B cell (primary cell): ENCODE measurements around the gene PIMREG. TPM values are rescaled to one million over a fixed set of nuclear protein-coding genes. Genes with fewer than 3 reads are reported as not detected.

Source experiments
- ATAC-seq: fragments of 200-7000 bp; cut with Tn5 transposase; one replicate; pipeline ENCODE4 v1.10.0; 2021; ENCODE audit warnings: low read depth, mild to moderate bottlenecking, moderate number of reproducible peaks, moderate library complexity
- CTCF ChIA-PET: fragments of 350-600 bp; sonication (Branson Sonifier 250); formaldehyde crosslinking; loops from one replicate; lab custom pipeline; 2021; ENCODE audit warnings: antibody characterized with exemption, inconsistent platforms; lab: Charles Lee
- POLR2A ChIA-PET: fragments of 350-600 bp; sonication (Branson Sonifier 250); formaldehyde crosslinking; loops from one replicate; lab custom pipeline; 2021; ENCODE audit warnings: antibody characterized with exemption; lab: Charles Lee
- DNase-seq: peaks from one replicate; pipeline ENCODE4 v3.0.0; 2013
- H2AFZ ChIP-seq: 2 replicates; pipeline ENCODE4 v1.6.1; 2012; ENCODE audit warnings: mild to moderate bottlenecking, low read depth, low read length; ENCODE audit not compliant: insufficient read depth, poor library complexity, severe bottlenecking
- H3K27ac ChIP-seq, 2 donors: 1 replicate in 1 of 2; 2 replicates in 1 of 2; pipeline ENCODE4 v1.5.1; 2012 to 2013; ENCODE audit warnings: low read length in 2 of 2, mild to moderate bottlenecking in 2 of 2, moderate library complexity in 1 of 2
- H3K27me3 ChIP-seq, 4 experiments: fragments of 200-600 bp in 1 of 4; sonication (generic) in 1 of 4; replicated peaks in 1 of 4; 1 replicate in 2 of 4; 2 replicates in 2 of 4; pipeline versions ENCODE4 v1.6.1 to v1.7.0; 2013 to 2016; ENCODE audit warnings: low read length in 3 of 4, mild to moderate bottlenecking in 2 of 4, mixed read lengths in 1 of 4, moderate library complexity in 1 of 4; ENCODE audit not compliant: insufficient read depth in 4 of 4, control insufficient read depth in 3 of 4; ENCODE audit errors: control extremely low read depth in 1 of 4
- H3K36me3 ChIP-seq, 2 experiments: replicated peaks in 1 of 2; 1 replicate in 1 of 2; 2 replicates in 1 of 2; pipeline versions ENCODE4 v1.6.1 to v1.7.1; 2013; ENCODE audit warnings: low read length in 1 of 2; ENCODE audit not compliant: insufficient read depth in 2 of 2, control insufficient read depth in 1 of 2; ENCODE audit errors: control extremely low read depth in 1 of 2, extremely low read depth in 1 of 2
- H3K4me1 ChIP-seq, 2 donors: fragments of 200-600 bp in 1 of 2; sonication (generic) in 1 of 2; 1 replicate in 1 of 2; 2 replicates in 1 of 2; pipeline versions ENCODE4 v1.5.1 to v1.6.1; 2013 to 2017; ENCODE audit warnings: low read length in 2 of 2; ENCODE audit not compliant: control insufficient read depth in 2 of 2, insufficient read depth in 2 of 2
- H3K4me2 ChIP-seq: replicated peaks from 2 replicates; pipeline ENCODE3; 2012; ENCODE audit warnings: mild to moderate bottlenecking, low read depth, low read length; ENCODE audit not compliant: poor library complexity, severe bottlenecking
- H3K4me3 ChIP-seq, 5 experiments: fragments of 200-600 bp in 1 of 5; sonication (generic) in 1 of 5; 1 replicate in 3 of 5; 2 replicates in 2 of 5; pipeline versions ENCODE4 v1.5.1 to v1.7.0; 2011 to 2016; ENCODE audit warnings: low read length in 4 of 5, mild to moderate bottlenecking in 4 of 5, low read depth in 2 of 5, control low read depth in 1 of 5, moderate library complexity in 1 of 5; ENCODE audit not compliant: insufficient read depth in 1 of 5; ENCODE audit errors: control extremely low read depth in 1 of 5, extremely low read depth in 1 of 5
- H3K79me2 ChIP-seq: fragments of 200-600 bp; sonication (generic); one replicate; pipeline ENCODE4 v1.6.0; 2016; ENCODE audit warnings: low read length; ENCODE audit not compliant: control insufficient read depth, insufficient read depth
- H3K9ac ChIP-seq: fragments of 200-600 bp; sonication (generic); 2 replicates; pipeline ENCODE4 v1.6.1; 2017; ENCODE audit warnings: mild to moderate bottlenecking, low read length, moderate library complexity
- H3K9me3 ChIP-seq, 3 donors: one replicate each; pipeline versions ENCODE4 v1.6.1 to v1.7.1; 2013; ENCODE audit warnings: low read length in 2 of 3; ENCODE audit not compliant: control insufficient read depth in 2 of 3, insufficient read depth in 1 of 3; ENCODE audit errors: control extremely low read depth in 1 of 3
- H4K20me1 ChIP-seq: 2 replicates; pipeline ENCODE4 v1.6.0; 2012; ENCODE audit warnings: mild to moderate bottlenecking, low read length; ENCODE audit not compliant: insufficient read depth, control insufficient read depth, poor library complexity, severe bottlenecking
- H3K27ac Mint-ChIP-seq: one replicate; pipeline ENCODE4 v1.8.0; 2021; ENCODE audit warnings: mixed read lengths
- H3K27me3 Mint-ChIP-seq: one replicate; pipeline ENCODE4 v1.8.0; 2021; ENCODE audit warnings: mixed read lengths
- H3K4me1 Mint-ChIP-seq: one replicate; pipeline ENCODE4 v1.8.0; 2021; ENCODE audit warnings: mixed read lengths
- H3K4me3 Mint-ChIP-seq: one replicate; pipeline ENCODE4 v1.8.0; 2021; ENCODE audit warnings: mixed read lengths
- H3K9me3 Mint-ChIP-seq: one replicate; pipeline ENCODE4 v1.8.0; 2022; ENCODE audit warnings: mixed read lengths; ENCODE audit not compliant: insufficient read depth
- EZH2 ChIP-seq: IDR thresholded peaks from 2 replicates; pipeline ENCODE4 v1.6.1; 2012; ENCODE audit warnings: borderline replicate concordance, low read depth, mild to moderate bottlenecking, moderate library complexity, low read length; ENCODE audit not compliant: insufficient read depth, poor library complexity, severe bottlenecking
- WGBS: methylation state at CpG from one replicate; pipeline ENCODE4 v1.1.5; 2013; ENCODE audit warnings: missing lambda C conversion rate; ENCODE audit not compliant: insufficient coverage; 5-methylcytosine and 5-hydroxymethylcytosine counted together
- intact Hi-C: fragments of 100-400 bp; cut with micrococcal nuclease; formaldehyde crosslinking; loops from one replicate; pipeline ENCODE4 v1.10.0; 2022
- polyA plus RNA-seq: library from polyadenylated mRNA; depleted of rRNA; stranded (reverse); fragments of >200 nt; gene quantifications from 2 replicates; pipeline ENCODE4 v1.2.3, GENCODE V29; 2012
- total RNA-seq, 2 donors: library from RNA; stranded (reverse); fragments of 120-200 nt in 1 of 2; gene quantifications; 1 replicate in 1 of 2; 2 replicates in 1 of 2; pipeline versions ENCODE4 v1.2.3 to v1.2.4, GENCODE V29; 2013 to 2022
- TF ChIP-seq, protein P1 (sequence below): fragments of 200-600 bp; IDR thresholded peaks from one replicate; pipeline ENCODE4 v1.8.0; 2022; ENCODE audit warnings: antibody characterized with exemption, mild to moderate bottlenecking

Gene PIMREG
- total and polyA plus RNA-seq, 2 donors (not counting 1 experiment from before 2014, with no cell fraction given) = 0.21 TPM; not detected in 1

DNA sequence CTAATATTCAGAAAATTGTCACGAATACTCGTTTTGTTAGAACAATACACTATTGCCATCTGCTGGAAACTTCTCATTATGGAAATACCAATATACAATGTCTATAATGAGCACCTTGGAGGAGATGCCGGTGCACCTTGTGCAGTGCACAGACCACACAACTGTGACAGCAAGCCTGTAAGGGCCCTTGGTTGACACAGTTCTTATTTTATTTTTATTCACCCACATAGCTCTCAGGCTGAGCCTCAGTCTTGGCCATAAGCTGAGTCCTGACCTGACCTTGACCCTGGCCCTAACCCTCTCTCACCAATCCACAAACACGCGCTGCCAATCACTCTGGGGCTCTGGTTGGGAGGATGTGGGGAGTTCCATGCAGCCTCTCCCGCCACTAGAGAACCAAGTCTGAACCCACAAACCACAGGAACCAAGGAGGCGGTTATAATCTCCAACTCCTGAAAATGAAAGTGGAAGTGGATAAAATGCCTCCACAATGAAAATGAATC lies 16.9 kb upstream of the PIMREG start:
- H3K4me2 ChIP-seq = peak overlapping the region; percentile 51
- TF ChIP-seq, protein P1, sequence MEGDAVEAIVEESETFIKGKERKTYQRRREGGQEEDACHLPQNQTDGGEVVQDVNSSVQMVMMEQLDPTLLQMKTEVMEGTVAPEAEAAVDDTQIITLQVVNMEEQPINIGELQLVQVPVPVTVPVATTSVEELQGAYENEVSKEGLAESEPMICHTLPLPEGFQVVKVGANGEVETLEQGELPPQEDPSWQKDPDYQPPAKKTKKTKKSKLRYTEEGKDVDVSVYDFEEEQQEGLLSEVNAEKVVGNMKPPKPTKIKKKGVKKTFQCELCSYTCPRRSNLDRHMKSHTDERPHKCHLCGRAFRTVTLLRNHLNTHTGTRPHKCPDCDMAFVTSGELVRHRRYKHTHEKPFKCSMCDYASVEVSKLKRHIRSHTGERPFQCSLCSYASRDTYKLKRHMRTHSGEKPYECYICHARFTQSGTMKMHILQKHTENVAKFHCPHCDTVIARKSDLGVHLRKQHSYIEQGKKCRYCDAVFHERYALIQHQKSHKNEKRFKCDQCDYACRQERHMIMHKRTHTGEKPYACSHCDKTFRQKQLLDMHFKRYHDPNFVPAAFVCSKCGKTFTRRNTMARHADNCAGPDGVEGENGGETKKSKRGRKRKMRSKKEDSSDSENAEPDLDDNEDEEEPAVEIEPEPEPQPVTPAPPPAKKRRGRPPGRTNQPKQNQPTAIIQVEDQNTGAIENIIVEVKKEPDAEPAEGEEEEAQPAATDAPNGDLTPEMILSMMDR = no peak
- POLR2A ChIA-PET = no interaction called here
- ATAC-seq (no peak), DNase-seq (peak; percentile 47)
- peaks cover 9 to 13% of the 10 kb centered on the region in 2 donors for H3K4me1 ChIP-seq
- peaks cover 12% of the 10 kb centered on the region for H3K27me3 Mint-ChIP-seq
- H3K4me3 Mint-ChIP-seq = peak overlapping the region; percentile 20
- no peaks in the 10 kb centered on the region for H4K20me1 ChIP-seq
- H3K27ac ChIP-seq = no peak overlapping the region
- no peak overlapping the region for H3K4me3 ChIP-seq
- H3K27me3 ChIP-seq = peaks cover 0 to 6% (median 0%) of the 10 kb centered on the region in 4 experiments
- peak overlapping the region; percentile 6 for H3K9ac ChIP-seq
- no peaks in the 10 kb centered on the region for H3K79me2 ChIP-seq
- H3K4me1 Mint-ChIP-seq = peaks cover 13% of the 10 kb centered on the region
- H3K9me3 Mint-ChIP-seq = peaks cover 6% of the 10 kb centered on the region
- CTCF ChIA-PET = interaction anchor here (1.3 to 5.8 kb wide), 3 partner anchors 8 to 839 kb away, joined by 3 to 24 read pairs (median 6); no protein-coding TSS in a partner anchor
- intact Hi-C loops = no loop called here
- no peak overlapping the region for H3K27ac Mint-ChIP-seq
- 22% methylated on average over 1 of the region's 7 CpGs for WGBS
- H3K9me3 ChIP-seq = peaks cover 4 to 18% (median 6%) of the 10 kb centered on the region in 3 donors
- H3K36me3 ChIP-seq = no peaks in the 10 kb centered on the region
- H2AFZ ChIP-seq = no peak overlapping the region

DNA sequence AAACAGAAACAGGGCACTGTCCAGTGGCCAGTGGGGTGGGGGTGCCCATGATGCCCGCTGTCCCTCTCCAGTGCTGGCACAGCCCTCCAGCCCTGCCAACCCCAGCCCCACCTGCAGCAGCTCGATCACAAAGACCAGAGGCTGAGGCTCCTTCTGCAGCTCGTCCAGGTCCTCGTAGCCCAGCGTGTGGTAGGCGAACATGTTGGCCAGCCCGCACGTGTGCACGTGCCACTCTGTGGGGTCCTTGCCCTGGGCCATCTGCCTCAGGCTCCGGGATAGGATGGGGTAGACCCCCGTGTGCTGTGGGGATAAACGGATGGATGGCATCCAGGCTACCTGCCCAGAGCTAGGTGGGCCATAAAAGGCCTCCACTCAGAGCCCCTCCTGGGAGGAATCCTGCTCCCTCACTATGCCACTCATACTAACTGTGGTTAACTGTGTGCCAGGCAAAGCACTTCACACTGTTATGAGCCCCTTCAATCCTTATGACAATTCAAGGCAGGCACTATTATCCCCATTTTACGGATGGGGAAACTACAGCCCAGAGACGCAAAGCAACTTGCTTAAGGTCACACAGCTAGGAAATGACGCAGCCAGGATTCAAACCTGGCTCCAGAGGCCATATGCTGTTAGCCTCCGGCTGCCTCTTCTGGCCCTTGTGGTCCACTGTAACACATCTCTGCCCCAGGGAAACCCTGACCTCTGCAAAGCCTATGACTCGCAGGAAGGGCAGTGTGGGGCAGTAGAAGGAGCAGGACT lies 15.9 kb upstream of the PIMREG start:
- DNase-seq (no peak), ATAC-seq (no peak)
- Mint-ChIP-seq H3K27me3 (peaks cover 8% of the 10 kb centered on the region), H3K9me3 (peaks cover 6% of the 10 kb centered on the region), H3K4me3 (peak overlapping the region; percentile 13), H3K27ac (no peak overlapping the region), H3K4me1 (peaks cover 13% of the 10 kb centered on the region)
- H2AFZ ChIP-seq = no peak overlapping the region
- H3K4me1 ChIP-seq = peaks cover 9 to 13% of the 10 kb centered on the region in 2 donors
- no peak overlapping the region for H3K4me3 ChIP-seq
- H4K20me1 ChIP-seq = no peaks in the 10 kb centered on the region
- CTCF ChIA-PET = interaction anchor here (5.8 kb wide), 1 partner anchor 840 kb away, joined by 24 read pairs; no protein-coding TSS in a partner anchor
- no peak overlapping the region for H3K9ac ChIP-seq
- TF ChIP-seq, protein P1 = no peak
- no peak for TF ChIP-seq EZH2
- H3K27ac ChIP-seq = no peak overlapping the region
- intact Hi-C loops = no loop called here
- peaks cover 0 to 6% (median 0%) of the 10 kb centered on the region in 4 experiments for H3K27me3 ChIP-seq
- H3K4me2 ChIP-seq = no peak overlapping the region
- no peaks in the 10 kb centered on the region for H3K36me3 ChIP-seq
- no peaks in the 10 kb centered on the region for H3K79me2 ChIP-seq
- POLR2A ChIA-PET = no interaction called here
- peaks cover 4 to 18% (median 6%) of the 10 kb centered on the region in 3 donors for H3K9me3 ChIP-seq
- 92% methylated on average over 16 of the region's 17 CpGs for WGBS
